Keratinocyte (primary cell): ENCODE results near the gene ABCC8. TPM values are rescaled to one million over a fixed set of nuclear protein-coding genes. Genes with fewer than 3 reads are reported as not detected.

Experiments
- DNase-seq: peaks from one replicate; pipeline ENCODE4 v3.0.0-alpha.2; 2011; ENCODE audit warnings: low read depth, missing footprints, low spot score
- FAIRE-seq: peaks from 2 replicates; lab custom pipeline; 2011; peaks lifted over from hg19 to GRCh38; lab: Jason Lieb, UNC
- H2AFZ ChIP-seq: 2 replicates; pipeline ENCODE4 v1.6.0; 2012; ENCODE audit warnings: low read length, control low read depth, inconsistent platforms; ENCODE audit not compliant: control insufficient read depth
- H3K27ac ChIP-seq: 2 replicates; pipeline ENCODE4 v1.5.1; 2011; ENCODE audit warnings: low read length; ENCODE audit not compliant: control insufficient read depth, insufficient read depth
- H3K27me3 ChIP-seq: 3 replicates; pipeline ENCODE4 v1.6.0; 2011; ENCODE audit warnings: low read length; ENCODE audit not compliant: control insufficient read depth, insufficient read depth; ENCODE audit errors: extremely low read depth
- H3K36me3 ChIP-seq, 2 experiments: 2 replicates in 1 of 2; 3 replicates in 1 of 2; pipeline ENCODE4 v1.5.1; 2011; ENCODE audit warnings: low read length in 2 of 2, mild to moderate bottlenecking in 1 of 2; ENCODE audit not compliant: control insufficient read depth in 2 of 2, insufficient read depth in 2 of 2; ENCODE audit errors: extremely low read depth in 1 of 2
- H3K4me1 ChIP-seq: 3 replicates; pipeline ENCODE4 v1.5.1; 2011; ENCODE audit warnings: low read length; ENCODE audit not compliant: control insufficient read depth, insufficient read depth; ENCODE audit errors: extremely low read depth
- H3K4me2 ChIP-seq: 3 replicates; pipeline ENCODE4 v1.6.0; 2011; ENCODE audit warnings: low read depth, low read length; ENCODE audit not compliant: control insufficient read depth, insufficient read depth; ENCODE audit errors: extremely low read depth
- H3K4me3 ChIP-seq, 3 experiments: fragments of 200-600 bp in 1 of 3; sonication (generic) in 1 of 3; 2 replicates in 2 of 3; 3 replicates in 1 of 3; pipeline ENCODE4 v1.5.1; 2011 to 2016; ENCODE audit warnings: low read length in 3 of 3, mild to moderate bottlenecking in 3 of 3, control low read depth in 2 of 3, inconsistent platforms in 1 of 3, low read depth in 1 of 3, mixed read lengths in 1 of 3, mixed run types in 1 of 3, moderate library complexity in 1 of 3; ENCODE audit not compliant: control insufficient read depth in 2 of 3, insufficient read depth in 2 of 3; ENCODE audit errors: extremely low read depth in 1 of 3
- H3K79me2 ChIP-seq: 2 replicates; pipeline ENCODE4 v1.6.0; 2012; ENCODE audit warnings: low read length; ENCODE audit not compliant: control insufficient read depth, insufficient read depth
- H3K9ac ChIP-seq: 3 replicates; pipeline ENCODE4 v1.6.0; 2011; ENCODE audit warnings: low read length; ENCODE audit not compliant: control insufficient read depth, insufficient read depth; ENCODE audit errors: extremely low read depth
- H3K9me1 ChIP-seq: 3 replicates; pipeline ENCODE4 v1.6.0; 2011; ENCODE audit warnings: low read length; ENCODE audit not compliant: control insufficient read depth, insufficient read depth; ENCODE audit errors: extremely low read depth
- H3K9me3 ChIP-seq: 2 replicates; pipeline ENCODE4 v1.5.1; 2012; ENCODE audit warnings: low read depth, low read length; ENCODE audit not compliant: control insufficient read depth
- H4K20me1 ChIP-seq: 3 replicates; pipeline ENCODE4 v1.6.0; 2011; ENCODE audit warnings: low read length; ENCODE audit not compliant: control insufficient read depth, insufficient read depth; ENCODE audit errors: extremely low read depth
- EZH2 ChIP-seq: IDR thresholded peaks from one replicate; pipeline ENCODE4 v1.6.1; 2012; ENCODE audit warnings: inconsistent platforms, mild to moderate bottlenecking, low read length, moderate library complexity
- dilution Hi-C: fragments of 300-500 bp; cut with MboI; formaldehyde crosslinking; loops from one replicate; pipeline ENCODE4 v1.7.0; 2020; ENCODE audit warnings: low sequenced_read_pairs; ENCODE audit not compliant: extremely low pct_ligation_motif_present
- polyA plus RNA-seq, 5 experiments: library from polyadenylated mRNA; depleted of rRNA in 3 of 5; stranded (reverse) in 3 of 5; stranded (forward) in 1 of 5; unstranded in 1 of 5; fragments of >200 nt; gene quantifications; 1 replicate in 1 of 5; 2 replicates in 3 of 5; 3 replicates in 1 of 5; pipeline versions ENCODE4 v1.2.1 to v1.2.3, GENCODE V29; 2011 to 2012; ENCODE audit warnings: missing spikeins in 2 of 5, low read depth in 1 of 5, low replicate concordance in 1 of 5
- TF ChIP-seq, protein P1 (sequence below), 3 experiments: IDR thresholded peaks in 1 of 3; conservative IDR thresholded peaks in 1 of 3; optimal IDR thresholded peaks in 1 of 3; 2 replicates in 2 of 3; 3 replicates in 1 of 3; pipeline versions ENCODE3 to v1.5.1; 2011; ENCODE audit warnings: low read length in 3 of 3, mild to moderate bottlenecking in 3 of 3, moderate library complexity in 2 of 3, control low read depth in 1 of 3, inconsistent platforms in 1 of 3; ENCODE audit not compliant: insufficient read depth in 2 of 3; ENCODE audit errors: extremely low read depth in 1 of 3

ABCC8 gene
- polyA plus RNA-seq, 1 donor (not counting 4 experiments of a cell fraction or from before 2014, with no cell fraction given), result not detected

GRCh38 chr11:17408026-17408425, 68.6 kb downstream of the ABCC8 start:
- no peaks in the 10 kb centered on the region for H3K4me1 ChIP-seq
- TF ChIP-seq EZH2, result no peak
- TF ChIP-seq, protein P1, sequence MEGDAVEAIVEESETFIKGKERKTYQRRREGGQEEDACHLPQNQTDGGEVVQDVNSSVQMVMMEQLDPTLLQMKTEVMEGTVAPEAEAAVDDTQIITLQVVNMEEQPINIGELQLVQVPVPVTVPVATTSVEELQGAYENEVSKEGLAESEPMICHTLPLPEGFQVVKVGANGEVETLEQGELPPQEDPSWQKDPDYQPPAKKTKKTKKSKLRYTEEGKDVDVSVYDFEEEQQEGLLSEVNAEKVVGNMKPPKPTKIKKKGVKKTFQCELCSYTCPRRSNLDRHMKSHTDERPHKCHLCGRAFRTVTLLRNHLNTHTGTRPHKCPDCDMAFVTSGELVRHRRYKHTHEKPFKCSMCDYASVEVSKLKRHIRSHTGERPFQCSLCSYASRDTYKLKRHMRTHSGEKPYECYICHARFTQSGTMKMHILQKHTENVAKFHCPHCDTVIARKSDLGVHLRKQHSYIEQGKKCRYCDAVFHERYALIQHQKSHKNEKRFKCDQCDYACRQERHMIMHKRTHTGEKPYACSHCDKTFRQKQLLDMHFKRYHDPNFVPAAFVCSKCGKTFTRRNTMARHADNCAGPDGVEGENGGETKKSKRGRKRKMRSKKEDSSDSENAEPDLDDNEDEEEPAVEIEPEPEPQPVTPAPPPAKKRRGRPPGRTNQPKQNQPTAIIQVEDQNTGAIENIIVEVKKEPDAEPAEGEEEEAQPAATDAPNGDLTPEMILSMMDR (optimal IDR thresholded peaks at IDR 0.05 in 1 of 3, IDR thresholded peaks at IDR 0.05 in 1 of 3, conservative IDR thresholded peaks at IDR 0.05 in 1 of 3; ENCODE audit: extremely low read depth in 1 of 3, insufficient read depth in 2 of 3, low read length in 3 of 3), result no peak
- H4K20me1 ChIP-seq, result no peaks in the 10 kb centered on the region
- H3K9me3 ChIP-seq, result no peaks in the 10 kb centered on the region
- no peak for DNase-seq
- no peak overlapping the region for H2AFZ ChIP-seq
- no peaks in the 10 kb centered on the region for H3K79me2 ChIP-seq
- peaks cover 4% of the 10 kb centered on the region for H3K27me3 ChIP-seq
- no peak for FAIRE-seq
- dilution Hi-C loops, result no loop called here
- no peaks in the 10 kb centered on the region for H3K36me3 ChIP-seq
- H3K9me1 ChIP-seq, result no peaks in the 10 kb centered on the region
- no peak overlapping the region for H3K27ac ChIP-seq
- no peak overlapping the region for H3K9ac ChIP-seq
- H3K4me3 ChIP-seq, result no peak overlapping the region
- no peak overlapping the region for H3K4me2 ChIP-seq

- Histone ChIP-seq H3K9me1 (no peaks in the 10 kb centered on the region), H3K27ac (no peak overlapping the region), H3K4me3 (no peak overlapping the region), H3K27me3 (peaks cover 4% of the 10 kb centered on the region), H3K4me2 (no peak overlapping the region), H3K36me3 (no peaks in the 10 kb centered on the region), H3K79me2 (no peaks in the 10 kb centered on the region), H2AFZ (no peak overlapping the region), H4K20me1 (no peaks in the 10 kb centered on the region), H3K9me3 (no peaks in the 10 kb centered on the region), H3K9ac (no peak overlapping the region), H3K4me1 (no peaks in the 10 kb centered on the region)
- DNase-seq (no peak), FAIRE-seq (no peak)
- dilution Hi-C loops, result no loop called here
- no peak for TF ChIP-seq EZH2
- TF ChIP-seq, protein P1 (optimal IDR thresholded peaks at IDR 0.05 in 1 of 3, IDR thresholded peaks at IDR 0.05 in 1 of 3, conservative IDR thresholded peaks at IDR 0.05 in 1 of 3; ENCODE audit: extremely low read depth in 1 of 3, insufficient read depth in 2 of 3, low read length in 3 of 3), result no peak
These were observed 69.1 kb downstream of the ABCC8 start for GRCh38 chr11:17407575-17407974.
